Temporal lobe (tissue), 2 donors: Measurements from ENCODE around the gene PDE3B. TPM values are rescaled to one million over a fixed set of nuclear protein-coding genes. Genes with fewer than 3 reads are reported as not detected.

ENCODE experiments used
- small RNA-seq: library from RNA; depleted of rRNA; stranded (forward); fragments of <200 nt; gene quantifications from one replicate; pipeline ENCODE3, GENCODE V24; 2014; ENCODE audit warnings: low replicate concordance
- total RNA-seq: library from RNA; depleted of rRNA; stranded (reverse); fragments of >200 nt; gene quantifications from one replicate; pipeline ENCODE4 v1.2.3, GENCODE V29; 2014

The PDE3B gene
- total RNA-seq, 1 donor from 2014 or later, result 21.1 TPM

Small RNA genes within 50 kb of the gene (small RNA-seq; reads per million reads assigned to genes)
- not detected for gene CALCP

Other genes starting within 250 kb of the PDE3B start
- 107 TPM for gene COPB1, start 144.0 kb upstream of the PDE3B start, total RNA-seq
- gene PSMA1, start 123.4 kb upstream of the PDE3B start, total RNA-seq, result 95.1 TPM
- gene CYP2R1, start 248.4 kb downstream of the PDE3B start, total RNA-seq, result 28.3 TPM